Mucosa of descending colon (tissue), 3 donors: ENCODE measurements around the gene ANKRD17. TPM values are rescaled to one million over a fixed set of nuclear protein-coding genes. Genes with fewer than 3 reads are reported as not detected.

Experiments
- ATAC-seq: fragments of 200-7000 bp; cut with Tn5 transposase; one replicate; pipeline ENCODE4 v1.9.1; 2020; ENCODE audit warnings: mild to moderate bottlenecking, moderate library complexity
- DNase-seq, 3 donors: peaks; one replicate each; pipeline ENCODE4 v3.0.0-alpha.2; 2020
- H3K36me3 ChIP-seq: fragments of 200-600 bp; one replicate; pipeline ENCODE4 v1.8.0; 2021; ENCODE audit warnings: low read depth, mild to moderate bottlenecking
- H3K4me1 ChIP-seq: fragments of 200-600 bp; one replicate; pipeline ENCODE4 v1.8.0; 2021; ENCODE audit warnings: low read depth, mild to moderate bottlenecking
- H3K4me3 ChIP-seq: fragments of 200-600 bp; one replicate; pipeline ENCODE4 v1.8.0; 2021; ENCODE audit warnings: mild to moderate bottlenecking
- H3K9me3 ChIP-seq: fragments of 200-600 bp; one replicate; pipeline ENCODE4 v1.8.0; 2021; ENCODE audit warnings: mild to moderate bottlenecking
- CTCF ChIP-seq: fragments of 200-600 bp; IDR thresholded peaks from one replicate; pipeline ENCODE4 v1.8.0; 2022; ENCODE audit warnings: antibody characterized with exemption, mild to moderate bottlenecking
- intact Hi-C, 2 donors: fragments of 100-400 bp; cut with DNase I in 1 of 2; cut with micrococcal nuclease in 1 of 2; formaldehyde crosslinking; loops; one replicate each; pipeline versions ENCODE4 v1.11.0 to v1.11.1; 2022; cut with DNase I, micrococcal nuclease
- total RNA-seq, 3 donors: library from RNA; stranded (reverse); fragmentation: NEBNext Ultra II Directional in 2 of 3; extraction: Animal tissue kit (Norgen Biotek cat#: 25700) in 2 of 3; gene quantifications; one replicate each; pipeline versions ENCODE4 v1.2.1 to v1.2.4, GENCODE V29; 2021 to 2023
- donor health status: DM: no; HTN: no; CAD: no; lungs with moderate emphysema.
- donor health status: DM: no; HTN: no; CAD: no.
- donor health status: DM: no; HTN: yes; CAD: no.

ANKRD17 gene
- total RNA-seq, 3 donors from 2014 or later = 62.4 to 75.3 (median 70.4) TPM

- intact Hi-C loops = no loop called here
- H3K36me3 ChIP-seq = no peaks in the 10 kb centered on the region
- no peak for TF ChIP-seq CTCF
- H3K9me3 ChIP-seq = no peaks in the 10 kb centered on the region
- H3K4me1 ChIP-seq = peaks cover 7% of the 10 kb centered on the region
- ATAC-seq = peak; percentile 100
- H3K4me3 ChIP-seq = no peak overlapping the region
- DNase-seq = peak in 1 of 3 donors; percentile 78
These were observed 35.9 kb downstream of the ANKRD17 start for GRCh38 chr4:73222466-73223257.

GRCh38 chr4:73221734-73222133 lies 36.9 kb downstream of the ANKRD17 start:
- H3K4me1 ChIP-seq = peaks cover 7% of the 10 kb centered on the region
- no peaks in the 10 kb centered on the region for H3K36me3 ChIP-seq
- DNase-seq (no peak), ATAC-seq (no peak)
- no peak overlapping the region for H3K4me3 ChIP-seq
- no peak for TF ChIP-seq CTCF
- H3K9me3 ChIP-seq = no peaks in the 10 kb centered on the region
- intact Hi-C loops = no loop called here

GRCh38 chr4:73220815-73221214 lies 37.8 kb downstream of the ANKRD17 start:
- Histone ChIP-seq H3K4me1 (peaks cover 7% of the 10 kb centered on the region), H3K36me3 (no peaks in the 10 kb centered on the region), H3K4me3 (no peak overlapping the region), H3K9me3 (no peaks in the 10 kb centered on the region)
- ATAC-seq (no peak), DNase-seq (no peak)
- intact Hi-C loops = no loop called here
- no peak for TF ChIP-seq CTCF

- ATAC-seq (no peak), DNase-seq (no peak)
- Histone ChIP-seq H3K4me3 (no peak overlapping the region), H3K9me3 (no peaks in the 10 kb centered on the region), H3K36me3 (no peaks in the 10 kb centered on the region), H3K4me1 (no peaks in the 10 kb centered on the region)
- intact Hi-C loops = no loop called here
- no peak for TF ChIP-seq CTCF
These were observed 44.5 kb downstream of the ANKRD17 start for GRCh38 chr4:73213916-73214653.

GRCh38 chr4:73212982-73213730 lies 45.4 kb downstream of the ANKRD17 start:
- Histone ChIP-seq H3K4me3 (no peak overlapping the region), H3K4me1 (no peaks in the 10 kb centered on the region), H3K9me3 (no peaks in the 10 kb centered on the region), H3K36me3 (no peaks in the 10 kb centered on the region)
- intact Hi-C loops = no loop called here
- ATAC-seq (no peak), DNase-seq (no peak)
- no peak for TF ChIP-seq CTCF
